Neural cell (in vitro differentiated cells): ENCODE results near the gene PNPLA2. TPM values are rescaled to one million over a fixed set of nuclear protein-coding genes. Genes with fewer than 3 reads are reported as not detected.
A peak's percentile ranks its signal among the peaks of the same experiment; 100 is the strongest.

Source experiments
- H2AFZ ChIP-seq: fragments of 200-600, 300-800 bp; sonication (generic), shearing (Covaris generic); 2 replicates; pipeline ENCODE4 v1.6.0; 2014; ENCODE audit warnings: low read depth, mild to moderate bottlenecking, antibody characterized with exemption, low read length, moderate library complexity
- H3F3A ChIP-seq: fragments of 200-600 bp; shearing (Covaris generic); 2 replicates; pipeline ENCODE4 v1.6.1; 2016; ENCODE audit warnings: mild to moderate bottlenecking, moderate library complexity, mixed read lengths, antibody characterized with exemption, low read length; ENCODE audit not compliant: insufficient read depth, poor library complexity, severe bottlenecking
- H3K27ac ChIP-seq: fragments of 200-600, 300-800 bp; sonication (generic), shearing (Covaris generic); 2 replicates; pipeline ENCODE4 v1.5.1; 2014; ENCODE audit warnings: mild to moderate bottlenecking, low read length, moderate library complexity
- H3K27me3 ChIP-seq: fragments of 300-800, 200-600 bp; sonication (generic), shearing (Covaris generic); 2 replicates; pipeline ENCODE4 v1.6.0; 2014; ENCODE audit warnings: mild to moderate bottlenecking, low read depth, low read length, moderate library complexity; ENCODE audit not compliant: insufficient read depth
- H3K36me3 ChIP-seq: fragments of 300-800, 200-600 bp; sonication (generic), shearing (Covaris generic); 2 replicates; pipeline ENCODE4 v1.5.1; 2014; ENCODE audit warnings: mild to moderate bottlenecking, antibody characterized with exemption, low read length, moderate library complexity; ENCODE audit not compliant: insufficient read depth
- H3K4me2 ChIP-seq: fragments of 300-800, 200-600 bp; sonication (generic), shearing (Covaris generic); 2 replicates; pipeline ENCODE4 v1.6.0; 2014; ENCODE audit warnings: mild to moderate bottlenecking, low read length
- H3K4me3 ChIP-seq: fragments of 300-800, 200-600 bp; sonication (generic), shearing (Covaris generic); 2 replicates; pipeline ENCODE4 v1.5.1; 2014; ENCODE audit warnings: mild to moderate bottlenecking, low read length, moderate library complexity
- H3K79me2 ChIP-seq: fragments of 200-600 bp; shearing (Covaris generic); replicated peaks from 2 replicates; pipeline ENCODE4 v1.6.0; 2014; ENCODE audit warnings: mild to moderate bottlenecking, low read length, moderate library complexity; ENCODE audit not compliant: insufficient read depth
- H3K9ac ChIP-seq: fragments of 300-800, 200-600 bp; sonication (generic), shearing (Covaris generic); 2 replicates; pipeline ENCODE4 v1.6.1; 2016; ENCODE audit warnings: mild to moderate bottlenecking, low read length, mixed read lengths
- H3K9me2 ChIP-seq: fragments of 200-600 bp; shearing (Covaris generic); 2 replicates; pipeline ENCODE4 v1.6.1; 2016; ENCODE audit warnings: mild to moderate bottlenecking, low read length, mixed read lengths; ENCODE audit not compliant: insufficient read depth
- H3K9me3 ChIP-seq: fragments of 200-600, 300-800 bp; sonication (generic), shearing (Covaris generic); 2 replicates; pipeline ENCODE4 v1.6.1; 2016; ENCODE audit warnings: mild to moderate bottlenecking, mixed run types, low read length, moderate library complexity, mixed read lengths
- H4K20me1 ChIP-seq: fragments of 200-600 bp; shearing (Covaris generic); 2 replicates; pipeline ENCODE4 v1.6.1; 2016; ENCODE audit warnings: mild to moderate bottlenecking, mixed run types; ENCODE audit not compliant: insufficient read depth
- EP300 ChIP-seq: fragments of 450-650 bp; conservative IDR thresholded peaks from 2 replicates; pipeline ENCODE4 v1.6.1; 2014; ENCODE audit warnings: antibody characterized with exemption, mild to moderate bottlenecking, moderate library complexity; ENCODE audit not compliant: poor library complexity, severe bottlenecking
- EZH2 ChIP-seq: fragments of 200-600, 300-800 bp; shearing (Covaris generic), sonication (generic); IDR thresholded peaks from 2 replicates; pipeline ENCODE4 v1.6.1; 2014; ENCODE audit warnings: antibody characterized with exemption, low read length, borderline replicate concordance, mild to moderate bottlenecking; ENCODE audit not compliant: insufficient read depth, poor library complexity, severe bottlenecking
- MXI1 ChIP-seq: fragments of 450-650 bp; conservative IDR thresholded peaks from 2 replicates; pipeline ENCODE4 v1.6.1; 2014; ENCODE audit warnings: antibody characterized with exemption, mild to moderate bottlenecking; ENCODE audit not compliant: poor library complexity, severe bottlenecking
- POLR2AphosphoS5 ChIP-seq: IDR thresholded peaks from 2 replicates; pipeline ENCODE4 v1.6.1; 2012
- RAD21 ChIP-seq: fragments of 450-650 bp; conservative IDR thresholded peaks from 2 replicates; pipeline ENCODE4 v1.6.1; 2014; ENCODE audit warnings: antibody characterized with exemption, mild to moderate bottlenecking, moderate library complexity
- SMC3 ChIP-seq: fragments of 450-650 bp; conservative IDR thresholded peaks from 2 replicates; pipeline ENCODE4 v1.6.1; 2014; ENCODE audit warnings: antibody characterized with exemption, mild to moderate bottlenecking, moderate library complexity; ENCODE audit not compliant: poor library complexity
- TAF1 ChIP-seq: IDR thresholded peaks from 2 replicates; pipeline ENCODE4 v1.6.1; 2012; ENCODE audit warnings: low read depth
- polyA plus RNA-seq: library from polyadenylated mRNA; depleted of rRNA; stranded (reverse); fragments of >200 nt; gene quantifications from 2 replicates; pipeline ENCODE4 v1.2.3, GENCODE V29; 2014
- TF ChIP-seq, protein P1 (sequence below): IDR thresholded peaks from 2 replicates; pipeline ENCODE4 v1.6.1; 2012; ENCODE audit warnings: borderline replicate concordance
- TF ChIP-seq, protein P2 (sequence below): fragments of 450-650 bp; IDR thresholded peaks from 2 replicates; pipeline ENCODE4 v1.5.1; 2014; ENCODE audit warnings: antibody characterized with exemption, mild to moderate bottlenecking, moderate library complexity; ENCODE audit not compliant: poor library complexity, severe bottlenecking

Gene PNPLA2
- polyA plus RNA-seq, 1 donor from 2014 or later, result 7.8 TPM

DNA sequence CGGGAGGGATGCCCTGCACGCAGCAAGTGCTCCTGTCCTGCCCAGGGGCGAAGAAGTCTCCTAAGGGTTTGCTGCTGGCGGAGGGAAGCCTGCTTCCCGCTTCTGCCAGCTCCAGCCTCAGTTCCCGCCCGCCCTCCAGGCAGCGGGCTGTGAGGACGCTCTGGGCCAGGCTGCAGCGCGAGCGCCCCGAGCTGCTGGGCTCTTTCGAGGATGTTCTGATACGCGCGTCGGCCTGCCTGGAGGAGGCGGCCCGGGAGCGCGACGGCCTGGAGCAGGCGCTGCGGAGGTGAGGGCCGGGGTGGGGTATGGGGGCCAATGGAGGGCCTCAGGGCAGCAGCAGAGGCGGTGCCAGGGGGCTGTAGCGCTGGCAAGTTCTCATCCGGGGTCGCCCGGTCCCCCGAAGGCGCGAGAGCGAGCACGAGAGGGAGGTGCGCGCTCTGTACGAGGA is 11.2 kb downstream of the PNPLA2 start:
- Histone ChIP-seq H3F3A (no peaks in the 10 kb centered on the region), H3K9me3 (no peaks in the 10 kb centered on the region), H3K27me3 (peaks cover 42% of the 10 kb centered on the region), H3K9ac (peak overlapping the region; percentile 9), H3K79me2 (no peaks in the 10 kb centered on the region), H3K36me3 (no peaks in the 10 kb centered on the region), H4K20me1 (no peaks in the 10 kb centered on the region), H3K27ac (no peak overlapping the region), H2AFZ (no peak overlapping the region), H3K4me3 (peak overlapping the region; percentile 69), H3K4me2 (no peak overlapping the region), H3K9me2 (no peaks in the 10 kb centered on the region)
- no peak for TF ChIP-seq POLR2AphosphoS5
- no peak for TF ChIP-seq SMC3
- TF ChIP-seq MXI1, result no peak
- TF ChIP-seq, protein P1, sequence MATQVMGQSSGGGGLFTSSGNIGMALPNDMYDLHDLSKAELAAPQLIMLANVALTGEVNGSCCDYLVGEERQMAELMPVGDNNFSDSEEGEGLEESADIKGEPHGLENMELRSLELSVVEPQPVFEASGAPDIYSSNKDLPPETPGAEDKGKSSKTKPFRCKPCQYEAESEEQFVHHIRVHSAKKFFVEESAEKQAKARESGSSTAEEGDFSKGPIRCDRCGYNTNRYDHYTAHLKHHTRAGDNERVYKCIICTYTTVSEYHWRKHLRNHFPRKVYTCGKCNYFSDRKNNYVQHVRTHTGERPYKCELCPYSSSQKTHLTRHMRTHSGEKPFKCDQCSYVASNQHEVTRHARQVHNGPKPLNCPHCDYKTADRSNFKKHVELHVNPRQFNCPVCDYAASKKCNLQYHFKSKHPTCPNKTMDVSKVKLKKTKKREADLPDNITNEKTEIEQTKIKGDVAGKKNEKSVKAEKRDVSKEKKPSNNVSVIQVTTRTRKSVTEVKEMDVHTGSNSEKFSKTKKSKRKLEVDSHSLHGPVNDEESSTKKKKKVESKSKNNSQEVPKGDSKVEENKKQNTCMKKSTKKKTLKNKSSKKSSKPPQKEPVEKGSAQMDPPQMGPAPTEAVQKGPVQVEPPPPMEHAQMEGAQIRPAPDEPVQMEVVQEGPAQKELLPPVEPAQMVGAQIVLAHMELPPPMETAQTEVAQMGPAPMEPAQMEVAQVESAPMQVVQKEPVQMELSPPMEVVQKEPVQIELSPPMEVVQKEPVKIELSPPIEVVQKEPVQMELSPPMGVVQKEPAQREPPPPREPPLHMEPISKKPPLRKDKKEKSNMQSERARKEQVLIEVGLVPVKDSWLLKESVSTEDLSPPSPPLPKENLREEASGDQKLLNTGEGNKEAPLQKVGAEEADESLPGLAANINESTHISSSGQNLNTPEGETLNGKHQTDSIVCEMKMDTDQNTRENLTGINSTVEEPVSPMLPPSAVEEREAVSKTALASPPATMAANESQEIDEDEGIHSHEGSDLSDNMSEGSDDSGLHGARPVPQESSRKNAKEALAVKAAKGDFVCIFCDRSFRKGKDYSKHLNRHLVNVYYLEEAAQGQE, result no peak

DNA sequence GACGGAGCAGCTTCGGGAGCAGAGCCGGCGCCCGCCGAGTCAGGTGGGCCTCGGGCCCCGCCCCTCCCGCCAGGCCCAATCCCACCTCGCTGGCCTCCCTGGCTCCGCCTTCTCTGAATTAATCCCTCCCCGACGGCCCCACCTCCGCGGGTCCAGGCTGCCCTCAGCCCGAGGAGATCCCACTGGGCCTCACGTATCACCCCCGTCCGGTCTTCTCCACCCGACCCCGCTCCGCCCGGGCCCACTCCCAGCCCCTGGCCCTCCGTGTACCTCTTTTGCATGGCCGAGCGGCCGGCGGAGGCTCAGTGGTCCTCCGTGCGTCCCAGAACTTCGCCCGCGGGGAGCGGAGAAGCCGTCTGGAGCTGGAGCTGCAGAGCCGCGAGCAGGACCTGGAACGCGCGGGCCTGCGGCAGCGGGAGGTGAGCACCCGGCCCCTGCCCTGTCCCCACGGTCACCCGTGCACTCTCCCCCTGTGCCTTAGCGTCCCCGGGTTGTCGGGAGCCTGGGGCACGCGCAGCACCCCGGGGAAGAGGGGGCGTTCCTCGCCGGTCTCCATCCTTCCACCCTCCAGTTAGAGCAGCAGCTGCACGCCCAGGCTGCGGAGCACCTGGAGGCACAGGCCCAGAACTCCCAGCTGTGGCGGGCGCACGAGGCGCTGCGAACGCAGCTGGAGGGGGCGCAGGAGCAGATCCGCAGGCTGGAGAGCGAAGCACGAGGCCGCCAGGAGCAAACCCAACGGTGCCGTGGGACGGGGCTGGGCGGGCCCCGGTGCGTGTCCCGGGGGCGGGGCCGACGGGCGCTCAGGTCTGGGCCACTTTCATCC is 11.8 kb downstream of the PNPLA2 start:
- Histone ChIP-seq H3K9me3 (no peaks in the 10 kb centered on the region), H3K4me3 (peak overlapping the region; percentile 69), H4K20me1 (no peaks in the 10 kb centered on the region), H3K9ac (peak overlapping the region; percentile 29), H3F3A (no peaks in the 10 kb centered on the region), H3K27me3 (peaks cover 42% of the 10 kb centered on the region), H2AFZ (no peak overlapping the region), H3K79me2 (no peaks in the 10 kb centered on the region), H3K36me3 (no peaks in the 10 kb centered on the region), H3K27ac (no peak overlapping the region), H3K4me2 (no peak overlapping the region), H3K9me2 (no peaks in the 10 kb centered on the region)
- no peak for TF ChIP-seq RAD21
- TF ChIP-seq POLR2AphosphoS5, result peak; percentile 27

DNA sequence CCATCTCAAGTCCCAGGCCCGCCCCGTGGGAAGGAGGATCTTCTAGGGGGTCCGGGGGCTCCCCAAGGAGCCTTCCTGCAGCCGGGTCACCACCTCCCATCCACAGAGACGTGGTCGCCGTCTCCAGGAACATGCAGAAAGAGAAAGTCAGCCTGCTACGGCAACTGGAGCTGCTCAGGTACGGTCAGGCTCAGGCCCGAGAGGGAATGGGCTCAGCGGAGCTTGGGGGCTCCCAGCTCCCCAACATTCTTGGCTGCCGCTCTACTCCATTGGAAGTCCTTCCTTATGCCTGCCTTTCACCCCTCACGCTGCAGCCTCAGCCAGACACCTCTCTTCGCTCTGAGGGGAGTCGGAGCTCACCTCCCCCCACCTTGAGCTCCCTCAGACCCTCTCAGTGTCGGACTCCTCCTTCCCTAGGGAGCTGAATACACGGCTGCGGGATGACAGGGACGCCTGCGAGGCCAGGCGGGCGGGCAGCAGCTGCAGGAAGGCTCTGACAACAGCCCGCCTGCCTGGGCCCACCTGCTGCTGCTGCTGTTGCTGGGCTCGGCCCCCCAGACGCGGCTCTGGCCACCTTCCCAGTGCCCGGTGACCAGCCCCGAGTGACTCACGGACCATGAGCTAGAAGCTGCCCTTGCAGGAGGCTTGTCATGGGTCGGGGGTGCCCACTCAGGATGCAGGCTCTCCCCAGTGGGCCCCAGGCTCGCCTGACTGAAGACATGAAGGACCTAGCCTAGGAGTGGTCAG is 12.6 kb downstream of the PNPLA2 start:
- no peaks in the 10 kb centered on the region for H4K20me1 ChIP-seq
- H3K36me3 ChIP-seq, result no peaks in the 10 kb centered on the region
- no peaks in the 10 kb centered on the region for H3K9me2 ChIP-seq
- H2AFZ ChIP-seq, result no peak overlapping the region
- no peaks in the 10 kb centered on the region for H3K79me2 ChIP-seq
- no peak overlapping the region for H3K4me2 ChIP-seq
- H3K9me3 ChIP-seq, result no peaks in the 10 kb centered on the region
- H3K4me3 ChIP-seq, result peak overlapping the region; percentile 69
- TF ChIP-seq, protein P1, result no peak
- TF ChIP-seq RAD21, result no peak
- no peak for TF ChIP-seq EZH2
- TF ChIP-seq, protein P2, sequence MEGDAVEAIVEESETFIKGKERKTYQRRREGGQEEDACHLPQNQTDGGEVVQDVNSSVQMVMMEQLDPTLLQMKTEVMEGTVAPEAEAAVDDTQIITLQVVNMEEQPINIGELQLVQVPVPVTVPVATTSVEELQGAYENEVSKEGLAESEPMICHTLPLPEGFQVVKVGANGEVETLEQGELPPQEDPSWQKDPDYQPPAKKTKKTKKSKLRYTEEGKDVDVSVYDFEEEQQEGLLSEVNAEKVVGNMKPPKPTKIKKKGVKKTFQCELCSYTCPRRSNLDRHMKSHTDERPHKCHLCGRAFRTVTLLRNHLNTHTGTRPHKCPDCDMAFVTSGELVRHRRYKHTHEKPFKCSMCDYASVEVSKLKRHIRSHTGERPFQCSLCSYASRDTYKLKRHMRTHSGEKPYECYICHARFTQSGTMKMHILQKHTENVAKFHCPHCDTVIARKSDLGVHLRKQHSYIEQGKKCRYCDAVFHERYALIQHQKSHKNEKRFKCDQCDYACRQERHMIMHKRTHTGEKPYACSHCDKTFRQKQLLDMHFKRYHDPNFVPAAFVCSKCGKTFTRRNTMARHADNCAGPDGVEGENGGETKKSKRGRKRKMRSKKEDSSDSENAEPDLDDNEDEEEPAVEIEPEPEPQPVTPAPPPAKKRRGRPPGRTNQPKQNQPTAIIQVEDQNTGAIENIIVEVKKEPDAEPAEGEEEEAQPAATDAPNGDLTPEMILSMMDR, result no peak
- TF ChIP-seq MXI1, result no peak
- no peak for TF ChIP-seq SMC3
- TF ChIP-seq EP300, result no peak
- no peak for TF ChIP-seq POLR2AphosphoS5
- TF ChIP-seq TAF1, result no peak
- H3K9ac ChIP-seq, result no peak overlapping the region
- no peaks in the 10 kb centered on the region for H3F3A ChIP-seq
- H3K27me3 ChIP-seq, result peaks cover 38% of the 10 kb centered on the region
- no peak overlapping the region for H3K27ac ChIP-seq
